ENCODE data around the gene CNDP1. TPM values are rescaled to one million over a fixed set of nuclear protein-coding genes. Genes with fewer than 3 reads are reported as not detected.

The CNDP1 gene
- total RNA-seq, result not detected

- no peak for DNase-seq
- H3K9me3 Mint-ChIP-seq, result no peaks in the 10 kb centered on the region
- H3K4me1 Mint-ChIP-seq, result no peaks in the 10 kb centered on the region
- peaks cover 4% of the 10 kb centered on the region for H3K27me3 Mint-ChIP-seq
- H3K27ac Mint-ChIP-seq, result no peak within 1 kb of the TSS
- no peak within 1 kb of the TSS for H3K4me3 Mint-ChIP-seq
- H3K36me3 Mint-ChIP-seq, result no peaks in the 10 kb centered on the region
These were observed at the start of gene CNDP1 for GRCh38 chr18:74534150-74534969. Gene CNDP1 (plus strand): TSS chr18:74534500. CDS start chr18:74534668, 168 bp downstream.

- Mint-ChIP-seq H3K9me3 (no peaks in the 10 kb centered on the region), H3K27ac (peak overlapping the region; percentile 29), H3K4me1 (peaks cover 19% of the 10 kb centered on the region), H3K27me3 (no peaks in the 10 kb centered on the region), H3K4me3 (no peak overlapping the region), H3K36me3 (no peaks in the 10 kb centered on the region)
- DNase-seq, result no peak
These were observed 48.0 kb upstream of the CNDP1 start for GRCh38 chr18:74486119-74486849.

- Mint-ChIP-seq H3K27ac (no peak overlapping the region), H3K4me3 (no peak overlapping the region), H3K4me1 (peaks cover 16% of the 10 kb centered on the region), H3K27me3 (no peaks in the 10 kb centered on the region), H3K9me3 (no peaks in the 10 kb centered on the region), H3K36me3 (no peaks in the 10 kb centered on the region)
- no peak for DNase-seq
These were observed 45.9 kb upstream of the CNDP1 start for GRCh38 chr18:74488354-74488753.

DNA sequence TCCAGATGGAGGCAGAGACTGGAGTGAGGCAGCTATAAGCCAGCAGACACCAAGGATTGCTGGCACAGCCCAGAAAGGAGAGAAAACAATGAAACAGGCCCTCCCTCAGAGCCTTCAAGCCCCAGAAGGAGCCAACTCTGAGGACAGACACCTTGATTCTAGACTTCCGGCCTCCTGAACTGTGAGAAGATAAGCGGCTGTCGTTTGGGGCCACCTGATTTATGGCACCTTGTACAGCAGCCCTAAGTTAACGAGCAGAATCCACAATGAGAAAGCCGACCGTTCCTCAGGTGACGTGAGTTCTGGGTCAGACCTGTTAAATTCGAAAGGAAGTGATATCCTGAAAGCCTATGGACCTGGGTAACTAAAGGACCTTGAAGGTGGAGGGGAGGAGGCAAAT, 45.4 kb upstream of the CNDP1 start:
- H3K36me3 Mint-ChIP-seq, result no peaks in the 10 kb centered on the region
- no peak overlapping the region for H3K27ac Mint-ChIP-seq
- peaks cover 20% of the 10 kb centered on the region for H3K4me1 Mint-ChIP-seq
- H3K4me3 Mint-ChIP-seq, result no peak overlapping the region
- DNase-seq, result no peak
- H3K27me3 Mint-ChIP-seq, result no peaks in the 10 kb centered on the region
- no peaks in the 10 kb centered on the region for H3K9me3 Mint-ChIP-seq

DNA sequence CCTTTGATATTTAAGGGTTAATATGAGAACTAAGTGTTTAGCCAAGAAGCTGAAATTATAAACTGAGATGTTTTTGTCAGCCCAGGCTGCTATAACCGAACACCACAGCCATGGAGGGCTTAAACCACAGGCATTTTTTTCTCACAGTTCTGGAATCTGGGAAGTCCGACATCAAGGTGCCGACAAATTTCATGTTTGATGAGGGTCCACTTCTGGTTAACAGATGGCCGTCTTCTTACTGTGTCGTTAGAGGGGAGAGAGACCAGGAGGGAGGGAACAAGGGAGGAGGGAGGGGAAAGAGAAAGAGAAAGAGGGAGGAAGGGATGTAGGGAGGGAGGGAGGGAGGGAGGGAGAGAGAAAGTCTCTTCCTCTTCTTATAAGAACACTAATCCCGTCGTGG, 44.6 kb upstream of the CNDP1 start:
- Mint-ChIP-seq H3K27ac (no peak overlapping the region), H3K27me3 (no peaks in the 10 kb centered on the region), H3K4me3 (no peak overlapping the region), H3K9me3 (no peaks in the 10 kb centered on the region), H3K36me3 (no peaks in the 10 kb centered on the region), H3K4me1 (peaks cover 18% of the 10 kb centered on the region)
- no peak for DNase-seq

- peaks cover 6% of the 10 kb centered on the region for H3K36me3 Mint-ChIP-seq
- no peak overlapping the region for H3K4me3 Mint-ChIP-seq
- no peaks in the 10 kb centered on the region for H3K27me3 Mint-ChIP-seq
- no peaks in the 10 kb centered on the region for H3K9me3 Mint-ChIP-seq
- H3K4me1 Mint-ChIP-seq, result peaks cover 11% of the 10 kb centered on the region
- no peak overlapping the region for H3K27ac Mint-ChIP-seq
- DNase-seq, result no peak
These were observed 42.0 kb upstream of the CNDP1 start for GRCh38 chr18:74492259-74492658.

DNA sequence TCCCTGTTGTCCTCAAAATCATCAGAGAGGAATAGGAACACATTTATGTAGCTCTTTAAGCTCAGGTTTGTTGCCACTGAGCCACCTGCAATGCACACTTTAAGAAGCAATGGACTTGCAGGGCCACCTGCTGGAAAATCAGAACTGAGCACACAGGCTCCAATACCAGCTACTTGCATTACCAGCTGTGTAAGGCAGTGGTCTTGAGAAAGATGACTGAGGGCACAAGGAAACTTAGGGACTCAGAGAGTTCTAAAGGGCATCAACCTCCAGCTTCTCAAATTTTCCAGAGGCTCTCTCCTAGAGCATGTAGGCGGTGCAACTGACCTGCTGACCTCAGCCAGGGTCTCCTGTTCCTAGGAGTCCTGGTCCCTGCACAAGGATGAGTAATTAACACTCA, 40.6 kb upstream of the CNDP1 start:
- H3K27ac Mint-ChIP-seq, result no peak overlapping the region
- H3K27me3 Mint-ChIP-seq, result no peaks in the 10 kb centered on the region
- peaks cover 24% of the 10 kb centered on the region for H3K4me1 Mint-ChIP-seq
- peaks cover 19% of the 10 kb centered on the region for H3K36me3 Mint-ChIP-seq
- H3K9me3 Mint-ChIP-seq, result no peaks in the 10 kb centered on the region
- peak; percentile 52 for DNase-seq
- H3K4me3 Mint-ChIP-seq, result no peak overlapping the region

DNA sequence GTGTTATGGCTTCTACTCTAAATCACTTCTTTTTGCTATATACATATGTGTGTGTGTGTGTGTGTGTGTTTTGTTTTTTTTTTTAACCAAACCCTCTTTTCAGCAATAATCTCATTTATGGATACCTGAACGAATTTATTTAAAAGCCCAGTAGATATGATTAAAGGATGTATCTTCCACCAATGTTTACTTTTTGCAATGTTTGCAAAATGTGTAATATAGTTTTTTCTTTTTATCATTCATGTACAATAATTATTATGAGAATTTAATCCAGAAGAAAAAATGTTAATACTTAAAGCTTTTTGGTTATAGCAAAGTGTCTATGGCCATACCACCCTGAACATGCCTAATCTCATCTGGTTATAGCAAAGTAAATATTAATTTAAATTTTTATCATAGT, 39.8 kb upstream of the CNDP1 start:
- no peak overlapping the region for H3K27ac Mint-ChIP-seq
- no peak for DNase-seq

GRCh38 chr18:74495581-74496507, 38.5 kb upstream of the CNDP1 start, which contains the start of gene CNDP2:
Gene CNDP2 (plus strand): TSS chr18:74496363. CDS start chr18:74499974, 3,611 bp downstream.
- Mint-ChIP-seq H3K9me3 (no peaks in the 10 kb centered on the region), H3K27ac (peak within 1 kb of the TSS; percentile 100), H3K4me3 (peak within 1 kb of the TSS; percentile 98), H3K4me1 (peaks cover 35% of the 10 kb centered on the region), H3K27me3 (no peaks in the 10 kb centered on the region), H3K36me3 (peaks cover 30% of the 10 kb centered on the region)
- DNase-seq, result peak; percentile 100

More for the DNA sequence above, 39.8 kb upstream of the CNDP1 start:
- Mint-ChIP-seq H3K27me3 (no peaks in the 10 kb centered on the region), H3K4me1 (peaks cover 30% of the 10 kb centered on the region), H3K9me3 (no peaks in the 10 kb centered on the region), H3K4me3 (no peak overlapping the region), H3K36me3 (peaks cover 20% of the 10 kb centered on the region)

- no peaks in the 10 kb centered on the region for H3K27me3 Mint-ChIP-seq
- H3K27ac Mint-ChIP-seq, result peak overlapping the region; percentile 100
- H3K36me3 Mint-ChIP-seq, result peaks cover 37% of the 10 kb centered on the region
- H3K4me3 Mint-ChIP-seq, result peak overlapping the region; percentile 98
- H3K9me3 Mint-ChIP-seq, result no peaks in the 10 kb centered on the region
- H3K4me1 Mint-ChIP-seq, result peaks cover 42% of the 10 kb centered on the region
- peak; percentile 50 for DNase-seq
These were observed 37.6 kb upstream of the CNDP1 start for GRCh38 chr18:74496508-74497323.

DNA sequence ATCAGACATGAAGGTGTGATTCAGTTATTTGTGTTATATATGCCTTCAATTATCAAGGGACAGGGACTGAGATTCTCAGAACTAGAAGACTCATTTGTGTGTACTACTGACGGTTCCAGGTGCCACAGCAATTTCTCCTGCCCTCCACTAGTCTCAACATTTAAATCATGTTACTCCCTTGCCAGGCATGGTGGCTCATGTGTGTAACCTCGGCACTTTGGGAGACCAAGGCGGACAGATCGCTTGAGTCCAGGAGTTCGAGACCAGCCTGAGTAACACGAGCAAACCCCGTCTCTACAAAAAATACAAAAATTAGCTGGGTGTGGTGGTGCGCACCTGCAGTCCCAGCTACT, 37.0 kb upstream of the CNDP1 start:
- no peak for DNase-seq
- no peaks in the 10 kb centered on the region for H3K27me3 Mint-ChIP-seq
- H3K9me3 Mint-ChIP-seq, result no peaks in the 10 kb centered on the region
- H3K4me3 Mint-ChIP-seq, result peak overlapping the region; percentile 98
- H3K27ac Mint-ChIP-seq, result peak overlapping the region; percentile 100
- H3K36me3 Mint-ChIP-seq, result peaks cover 41% of the 10 kb centered on the region
- H3K4me1 Mint-ChIP-seq, result peaks cover 42% of the 10 kb centered on the region

DNA sequence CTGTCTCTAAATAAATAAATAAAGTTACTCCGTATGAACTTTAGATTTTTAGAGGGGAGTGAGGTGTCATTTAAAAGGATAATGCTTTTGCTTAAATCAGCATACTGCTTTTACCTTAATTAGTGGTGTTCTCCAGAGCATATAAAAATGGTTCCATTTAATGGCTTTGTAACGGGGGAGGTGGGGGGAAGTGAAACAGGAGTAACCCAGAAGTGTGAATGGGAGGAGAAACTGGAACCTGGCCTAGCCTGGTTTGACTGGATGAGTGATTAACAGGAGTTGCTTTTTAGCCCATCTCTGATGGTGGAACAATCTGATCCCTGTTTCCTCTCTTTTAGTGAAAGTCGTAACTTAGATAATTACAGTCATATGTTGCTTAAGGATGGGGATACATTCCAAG, 36.5 kb upstream of the CNDP1 start:
- H3K4me3 Mint-ChIP-seq, result peak overlapping the region; percentile 98
- H3K27me3 Mint-ChIP-seq, result no peaks in the 10 kb centered on the region
- peak overlapping the region; percentile 100 for H3K27ac Mint-ChIP-seq
- H3K4me1 Mint-ChIP-seq, result peaks cover 44% of the 10 kb centered on the region
- H3K36me3 Mint-ChIP-seq, result peaks cover 45% of the 10 kb centered on the region
- DNase-seq, result no peak
- H3K9me3 Mint-ChIP-seq, result no peaks in the 10 kb centered on the region

DNA sequence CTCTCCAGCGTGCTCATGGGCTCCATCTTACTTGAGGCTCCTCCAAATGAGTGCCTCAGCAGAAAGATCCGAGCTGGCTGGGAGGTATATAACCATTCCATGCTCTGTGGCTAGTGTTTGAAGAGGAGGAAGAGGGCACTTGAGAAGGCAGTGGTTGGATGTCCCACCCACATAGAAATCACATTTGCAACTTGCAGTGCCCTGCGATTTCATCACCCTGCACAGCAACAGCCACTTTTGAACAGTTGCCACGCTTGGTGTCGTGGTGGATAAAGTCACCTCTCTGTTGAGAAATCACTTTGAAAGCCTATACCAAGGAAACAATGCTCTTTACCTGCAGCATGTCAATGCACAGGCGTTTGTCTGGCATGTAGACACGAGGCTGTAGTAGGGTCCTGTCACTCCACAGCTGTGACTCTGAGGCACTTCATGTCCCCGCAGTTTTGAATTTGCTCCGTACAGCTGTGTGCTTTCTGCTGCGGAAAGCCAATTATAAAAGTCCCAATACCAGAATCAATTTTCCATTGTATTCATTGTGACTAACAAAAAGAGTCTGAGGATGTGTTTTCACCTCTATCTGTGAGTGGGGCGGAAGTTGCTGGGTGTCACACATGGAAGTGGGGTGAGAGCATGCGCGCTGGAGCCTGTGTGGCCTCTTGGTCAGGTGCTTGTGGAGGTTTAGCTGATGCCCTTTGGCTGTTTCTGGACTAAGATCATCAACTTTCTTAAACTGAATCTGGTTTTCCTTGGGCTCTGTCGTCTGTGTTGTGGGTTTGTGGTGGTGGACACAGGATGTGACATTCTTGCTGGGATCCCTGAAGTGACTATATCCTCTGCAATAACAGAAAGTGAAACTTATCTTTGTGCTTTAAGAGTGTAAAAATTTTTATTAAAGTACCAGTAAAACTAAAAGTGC, 35.3 kb upstream of the CNDP1 start:
- Mint-ChIP-seq H3K4me3 (peak overlapping the region; percentile 98), H3K27me3 (no peaks in the 10 kb centered on the region), H3K36me3 (peaks cover 50% of the 10 kb centered on the region), H3K27ac (peak overlapping the region; percentile 100), H3K4me1 (peaks cover 40% of the 10 kb centered on the region), H3K9me3 (no peaks in the 10 kb centered on the region)
- peak; percentile 84 for DNase-seq
